GM10266 (cell line): Measurements from ENCODE around the gene KRT83.
"Not testable (repeated sequence)": the region's sequence is repeated elsewhere in the genome, so short reads cannot be mapped to it uniquely, and the experiment has no call there.

ENCODE experiments used
- DNase-seq: peaks from one replicate; pipeline ENCODE4 v3.0.0; 2012; ENCODE audit errors: extremely low spot score
- CTCF ChIP-seq: IDR thresholded peaks from 2 replicates; pipeline ENCODE4 v1.5.1; 2012; ENCODE audit warnings: mild to moderate bottlenecking, low read depth; ENCODE audit not compliant: control insufficient read depth, insufficient read depth; ENCODE audit errors: missing control alignments

The KRT83 gene

GRCh38 chr12:52316290-52316689 lies 4.9 kb downstream of the KRT83 start:
- TF ChIP-seq CTCF, result no peak
- no peak for DNase-seq

- DNase-seq, result not testable (repeated sequence)
- peak; percentile 53 for TF ChIP-seq CTCF
Observed at GRCh38 chr12:52315721-52316120, 5.5 kb downstream of the KRT83 start.

- no peak for TF ChIP-seq CTCF
- no peak for DNase-seq
Observed at GRCh38 chr12:52314511-52314910, 6.7 kb downstream of the KRT83 start.

DNA sequence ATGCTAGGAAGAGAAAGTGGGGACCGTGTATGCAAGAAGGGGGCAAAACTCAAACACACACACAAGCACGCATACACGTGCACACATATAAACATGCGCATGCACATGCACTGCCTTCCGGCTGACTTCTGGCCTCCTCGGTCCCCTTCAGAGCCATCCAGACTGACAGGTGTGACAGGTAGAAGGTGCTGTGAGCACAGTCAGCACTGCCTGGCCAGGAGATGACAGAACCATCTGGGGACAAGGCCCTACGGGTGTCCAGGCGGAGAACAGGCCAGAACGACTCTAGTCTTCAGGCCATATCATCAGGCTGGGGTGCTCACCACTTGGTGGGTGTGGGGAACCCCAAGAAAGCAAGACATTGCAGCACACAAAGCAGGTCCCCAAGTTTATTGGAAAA lies 7.3 kb downstream of the KRT83 start:
- TF ChIP-seq CTCF, result no peak
- no peak for DNase-seq

GRCh38 chr12:52313461-52313860 lies 7.7 kb downstream of the KRT83 start:
- no peak for DNase-seq
- no peak for TF ChIP-seq CTCF

DNA sequence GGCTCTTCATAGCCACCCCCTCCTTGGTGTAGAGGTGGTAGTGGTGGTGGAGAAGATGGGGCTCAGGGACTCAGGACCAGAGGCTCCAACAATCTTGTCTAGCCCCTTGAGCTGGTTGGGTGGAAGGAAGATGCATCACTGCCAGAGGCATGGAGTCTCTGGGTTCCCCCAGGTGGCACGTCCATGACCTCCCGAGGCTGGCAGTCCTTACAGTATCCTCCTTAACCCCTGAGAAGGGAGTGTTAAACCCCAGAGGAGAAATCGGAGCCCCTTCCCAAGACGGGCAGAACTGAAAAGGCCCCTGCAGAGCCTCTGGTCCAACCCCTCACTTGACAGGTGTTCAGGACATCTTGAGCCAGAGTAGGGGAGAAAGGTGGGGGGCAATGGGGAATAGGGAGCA lies 9.1 kb downstream of the KRT83 start:
- DNase-seq, result no peak
- no peak for TF ChIP-seq CTCF

- TF ChIP-seq CTCF, result no peak
- no peak for DNase-seq
Observed at GRCh38 chr12:52311285-52311648, 9.9 kb downstream of the KRT83 start.
